DMS153 (cell line): ENCODE measurements around the gene SRP68.

ENCODE experiments used
- DNase-seq: peaks from one replicate; lab custom pipeline; 2025; lab: John Stamatoyannopoulos, UW

SRP68 gene

DNA sequence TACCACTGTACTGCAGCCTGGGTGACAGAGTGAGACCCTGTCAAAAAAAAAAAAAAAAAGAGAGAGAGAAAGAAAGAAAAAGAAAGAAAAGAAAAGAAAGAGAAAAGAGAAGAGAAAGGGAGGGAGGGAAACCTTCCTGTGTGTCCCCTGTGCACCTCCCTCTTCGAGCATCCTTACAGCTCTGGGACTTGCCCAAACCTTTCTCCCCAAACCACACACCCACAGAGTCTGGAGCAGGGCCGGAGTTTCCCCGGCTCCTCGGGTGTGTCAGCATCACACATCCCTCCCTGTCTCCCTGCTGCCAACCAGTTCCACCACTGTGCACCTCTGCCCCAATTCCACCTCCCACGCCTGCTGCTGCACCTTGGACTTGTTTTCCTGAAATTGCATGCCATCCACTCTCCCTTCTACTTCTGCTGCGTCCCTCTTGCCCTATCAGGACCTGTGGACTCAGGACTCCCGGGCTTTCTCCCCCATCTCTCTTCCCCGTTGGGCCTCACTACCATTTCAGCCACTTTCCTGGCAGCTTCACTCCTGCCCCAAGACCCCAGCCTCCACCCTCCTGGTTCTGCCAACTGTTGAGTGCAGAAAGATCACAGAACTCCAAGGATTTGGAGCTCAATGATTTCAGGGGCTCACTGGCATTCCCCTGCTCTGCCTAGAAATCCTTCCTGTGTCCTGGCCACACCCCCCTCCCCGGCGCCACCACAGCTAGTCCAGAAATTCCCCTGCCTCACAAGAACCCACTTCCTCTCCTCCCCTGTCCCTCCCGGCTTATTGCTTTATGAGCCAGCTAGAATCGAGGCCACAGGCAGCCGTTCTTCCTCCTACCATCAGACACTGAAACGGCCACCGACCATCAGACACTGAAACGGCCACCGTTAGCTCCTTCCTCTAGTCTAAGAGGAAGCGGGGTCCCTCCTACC is 75.4 kb downstream of the SRP68 start:
- no peak for DNase-seq

GRCh38 chr17:75995385-75995925 is 76.9 kb downstream of the SRP68 start:
- DNase-seq = no peak

DNA sequence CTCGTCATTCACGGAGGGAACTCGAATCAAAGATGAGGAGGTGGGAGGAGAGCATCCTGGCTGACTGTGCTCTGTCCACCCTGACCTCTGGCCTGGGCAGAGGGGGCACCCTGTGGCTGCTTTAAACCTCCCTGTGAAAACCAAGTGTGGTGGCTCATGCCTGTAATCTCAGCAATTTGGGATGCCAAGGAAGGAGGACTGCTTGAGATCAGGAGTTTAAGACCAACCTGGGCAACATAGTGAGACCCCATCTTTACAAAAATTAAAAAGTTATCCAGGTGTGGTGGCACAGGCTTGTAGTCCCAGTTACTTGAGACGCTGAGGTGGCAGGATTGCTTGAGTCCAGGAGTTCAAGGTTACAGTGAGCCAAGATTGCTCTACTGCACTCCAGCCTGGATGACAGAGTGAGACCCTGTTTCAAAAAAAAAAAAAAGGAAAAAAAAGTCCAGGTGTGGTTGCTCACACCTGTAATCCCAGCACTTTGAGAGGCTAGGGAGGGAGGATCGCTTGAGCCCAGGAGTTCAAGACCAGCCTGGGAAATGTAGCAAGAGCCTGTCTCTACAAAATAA is 77.4 kb downstream of the SRP68 start:
- DNase-seq = no peak

DNA sequence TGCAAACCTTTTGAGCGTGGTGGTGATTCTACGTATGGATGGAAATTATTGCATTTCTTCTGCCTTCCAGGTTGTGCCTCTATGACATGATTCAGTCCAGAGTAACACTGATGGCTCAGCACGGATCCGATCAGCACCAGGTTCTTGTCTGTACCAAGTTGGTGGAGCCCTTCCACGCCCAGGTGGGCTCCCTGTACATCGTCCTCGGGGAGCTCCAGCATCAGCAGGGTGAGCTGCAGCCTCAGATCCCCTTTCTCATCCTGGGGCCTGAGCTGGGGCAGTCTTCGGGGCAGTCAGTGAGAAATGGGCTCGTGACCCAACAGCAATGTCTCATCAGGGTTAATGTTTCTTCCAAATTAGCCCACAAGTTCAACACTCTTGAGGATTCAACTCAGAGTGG is 80.9 kb downstream of the SRP68 start:
- no peak for DNase-seq
